ENCODE data around the gene COMMD1.
"Not testable (repeated sequence)": the region's sequence is repeated elsewhere in the genome, so short reads cannot be mapped to it uniquely, and the experiment has no call there.

COMMD1 gene

DNA sequence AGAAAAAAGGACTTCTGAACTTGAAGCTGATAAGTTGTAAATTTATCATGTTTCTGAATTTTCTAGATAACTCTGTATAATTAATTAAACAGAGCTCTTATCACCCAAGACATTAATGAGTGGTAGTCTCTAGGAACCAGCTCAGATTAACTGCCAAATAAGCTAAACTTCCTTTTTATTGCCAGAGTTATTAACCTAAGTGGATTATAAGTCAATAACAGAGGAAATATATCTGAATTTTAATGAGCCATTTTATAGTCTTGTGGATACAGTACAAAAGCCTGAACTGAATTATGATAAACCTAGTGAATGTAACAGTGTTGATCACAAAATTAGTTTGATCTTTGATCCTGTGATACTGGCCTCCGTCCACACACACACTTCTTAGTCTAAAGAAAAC lies 111.5 kb downstream of the COMMD1 start:
- no peak for DNase-seq

DNA sequence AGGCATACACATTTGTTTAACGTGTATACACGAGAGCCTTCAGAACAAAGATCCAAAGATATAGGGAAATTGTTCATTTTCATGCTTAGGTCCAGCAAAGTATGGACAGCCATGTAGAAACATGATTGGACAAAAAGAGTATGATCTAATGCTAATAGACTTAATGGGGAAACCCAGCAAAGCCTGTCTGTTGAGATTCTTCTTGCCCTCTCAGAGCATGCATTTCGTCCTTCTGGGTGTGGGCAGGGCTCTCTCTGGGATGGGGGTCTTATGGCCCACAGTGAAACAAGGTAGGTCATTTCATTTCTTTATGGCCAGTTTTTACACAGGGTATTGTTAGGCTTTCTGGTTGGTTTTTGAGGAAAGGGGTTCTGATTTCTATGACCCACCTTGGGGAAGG lies 124.4 kb downstream of the COMMD1 start:
- DNase-seq: no peak

DNA sequence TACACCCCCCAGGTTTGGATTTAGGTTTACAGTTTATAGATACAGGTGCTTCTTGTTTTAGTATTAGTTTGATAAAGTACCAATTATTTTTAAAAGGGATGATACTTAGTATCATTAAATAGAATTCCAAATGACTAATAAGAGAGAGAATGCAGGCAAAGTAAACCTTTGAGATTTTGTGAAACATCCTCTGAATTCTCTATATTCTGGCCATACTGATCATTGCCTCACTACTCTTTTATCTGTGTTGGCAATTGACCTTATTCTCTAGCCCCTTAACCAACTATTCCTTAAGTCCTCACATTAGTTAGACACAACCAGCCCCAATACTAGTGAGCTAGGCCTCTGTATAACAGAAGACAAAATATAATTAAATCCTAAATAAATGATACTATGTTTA lies 125.4 kb downstream of the COMMD1 start:
- no peak for DNase-seq

DNA sequence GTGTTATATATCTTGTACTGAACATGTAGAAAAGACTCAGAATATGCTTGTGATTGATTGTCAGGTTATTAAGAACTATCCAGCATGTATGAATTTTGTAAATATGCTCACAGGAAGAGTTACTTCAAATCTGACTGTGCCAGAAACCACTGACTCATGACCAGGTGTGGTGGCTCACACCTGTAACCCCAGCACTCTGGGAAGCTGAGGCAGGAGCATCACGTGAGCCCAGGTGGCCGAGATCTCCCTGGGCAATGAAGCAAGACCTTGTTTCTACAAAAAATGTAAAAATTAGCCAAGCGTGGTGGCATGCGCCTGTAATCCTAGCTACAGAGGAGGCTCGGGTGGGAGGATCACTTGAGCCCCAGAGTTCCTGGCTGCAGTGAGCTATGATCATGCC lies 126.6 kb downstream of the COMMD1 start:
- DNase-seq: no peak

DNA sequence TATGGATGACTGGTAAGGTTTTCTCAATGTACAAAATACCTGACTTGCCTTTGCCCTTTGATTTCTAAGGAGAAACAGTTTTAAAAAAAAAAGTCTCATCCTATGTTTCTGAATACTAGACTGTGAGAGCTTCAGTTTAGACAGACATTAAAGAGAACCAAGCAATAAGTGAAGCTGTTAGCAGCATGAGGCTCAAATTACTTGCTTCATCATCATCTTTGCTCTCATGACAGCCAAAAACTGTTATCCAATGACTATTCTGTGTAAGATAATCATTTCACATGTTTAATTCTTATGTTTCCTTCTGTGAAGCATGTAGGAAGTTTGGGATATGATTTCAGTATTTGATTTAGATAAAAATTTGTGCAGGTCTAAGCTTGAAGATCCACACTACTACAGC lies 129.2 kb downstream of the COMMD1 start:
- no peak for DNase-seq

DNA sequence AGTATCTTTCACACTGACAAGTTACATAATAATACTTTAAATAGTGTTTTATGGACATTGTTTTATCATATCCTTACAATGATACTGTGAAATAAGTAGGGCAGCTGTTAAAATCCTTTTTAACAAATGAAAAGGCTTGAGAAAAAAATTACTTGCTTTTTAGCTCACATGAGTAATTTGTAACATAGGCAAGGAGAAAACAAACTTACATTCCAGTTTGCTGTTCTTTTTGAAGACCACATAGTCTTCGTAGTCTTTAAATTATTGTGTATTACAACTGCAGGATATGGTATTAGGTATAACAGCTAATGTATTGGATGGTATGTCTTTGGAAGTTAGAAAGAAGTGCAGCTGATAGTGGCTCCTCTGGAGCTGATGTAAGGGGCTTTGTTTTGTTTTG lies 130.8 kb downstream of the COMMD1 start:
- no peak for DNase-seq

DNA sequence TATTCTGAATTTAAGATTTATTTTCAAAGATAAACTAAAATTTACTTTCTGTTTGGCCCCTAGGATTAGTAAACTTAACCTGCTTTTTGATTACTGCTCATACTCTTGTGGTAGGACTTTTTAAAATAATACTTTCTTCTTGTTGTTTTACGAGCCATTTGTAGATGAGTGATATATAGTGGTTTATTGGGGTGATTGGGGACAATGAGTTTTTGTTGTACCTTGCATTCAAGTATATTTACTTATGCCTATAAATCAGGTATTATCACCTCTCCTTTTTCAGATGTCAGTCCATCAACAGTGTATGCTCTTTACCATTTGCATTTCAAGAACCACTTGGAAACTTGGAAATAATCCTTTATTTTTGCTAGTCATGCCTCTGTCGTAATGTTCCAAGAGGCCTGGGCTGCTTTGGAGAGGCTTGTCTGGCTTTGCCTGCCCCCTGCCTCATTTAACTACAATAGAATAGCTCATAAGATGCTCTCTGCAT lies 131.3 kb downstream of the COMMD1 start:
- no peak for DNase-seq

DNA sequence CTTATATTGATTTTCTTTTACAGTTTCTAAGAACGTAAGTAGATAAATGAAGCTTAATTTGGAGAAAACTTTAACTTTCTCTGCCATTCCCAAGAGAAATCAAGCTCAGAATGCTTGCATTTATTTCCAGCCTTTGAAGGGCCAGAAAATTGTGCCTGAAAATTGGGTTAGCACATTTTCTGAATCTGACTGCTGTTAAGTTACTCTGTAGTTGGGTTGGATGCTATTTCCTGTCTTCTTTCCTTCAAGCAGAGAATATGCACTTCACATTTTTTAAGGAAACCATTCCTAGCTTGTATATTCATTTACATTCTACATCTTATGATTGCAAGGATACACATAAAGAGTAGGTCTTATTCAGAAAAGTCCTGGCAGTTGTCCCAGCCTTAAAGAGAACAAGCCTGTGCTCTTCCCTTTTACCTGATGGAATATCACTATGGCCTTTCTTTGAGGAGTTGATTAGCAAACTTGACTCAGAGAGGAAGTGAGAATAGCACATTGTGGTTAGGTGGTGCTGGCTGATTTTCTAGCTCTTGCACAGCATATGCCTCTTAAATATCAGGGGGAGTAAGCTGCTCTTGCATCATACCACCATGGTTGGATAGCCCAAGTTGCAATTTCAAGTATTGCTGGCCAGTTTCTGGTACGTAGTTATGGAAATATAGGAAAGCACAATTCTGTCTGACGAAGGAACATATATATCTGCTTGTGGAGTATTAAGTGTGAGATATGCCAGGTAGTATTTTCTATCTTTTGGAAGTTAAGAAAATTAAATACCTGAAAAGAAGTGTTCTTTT lies 133.7 kb downstream of the COMMD1 start:
- no peak for DNase-seq

DNA sequence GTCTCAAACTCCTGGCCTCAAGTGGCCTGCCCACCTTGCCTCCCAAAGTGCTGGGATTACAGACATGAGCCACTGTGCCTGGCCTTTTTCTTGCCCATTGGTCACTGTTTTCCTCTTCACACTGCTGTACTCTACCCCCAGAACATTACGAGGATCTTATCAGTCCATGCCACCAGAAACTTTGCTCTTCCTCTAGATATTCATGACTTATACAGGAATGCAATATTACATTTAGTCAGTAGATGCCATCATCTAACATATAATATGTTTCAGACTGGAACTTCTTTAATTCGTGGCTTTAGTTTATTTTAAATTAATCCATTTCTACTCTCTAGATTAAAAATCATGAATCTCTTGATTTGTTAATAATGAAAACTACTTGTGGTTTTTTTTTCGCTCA lies 135.5 kb downstream of the COMMD1 start:
- no peak for DNase-seq

DNA sequence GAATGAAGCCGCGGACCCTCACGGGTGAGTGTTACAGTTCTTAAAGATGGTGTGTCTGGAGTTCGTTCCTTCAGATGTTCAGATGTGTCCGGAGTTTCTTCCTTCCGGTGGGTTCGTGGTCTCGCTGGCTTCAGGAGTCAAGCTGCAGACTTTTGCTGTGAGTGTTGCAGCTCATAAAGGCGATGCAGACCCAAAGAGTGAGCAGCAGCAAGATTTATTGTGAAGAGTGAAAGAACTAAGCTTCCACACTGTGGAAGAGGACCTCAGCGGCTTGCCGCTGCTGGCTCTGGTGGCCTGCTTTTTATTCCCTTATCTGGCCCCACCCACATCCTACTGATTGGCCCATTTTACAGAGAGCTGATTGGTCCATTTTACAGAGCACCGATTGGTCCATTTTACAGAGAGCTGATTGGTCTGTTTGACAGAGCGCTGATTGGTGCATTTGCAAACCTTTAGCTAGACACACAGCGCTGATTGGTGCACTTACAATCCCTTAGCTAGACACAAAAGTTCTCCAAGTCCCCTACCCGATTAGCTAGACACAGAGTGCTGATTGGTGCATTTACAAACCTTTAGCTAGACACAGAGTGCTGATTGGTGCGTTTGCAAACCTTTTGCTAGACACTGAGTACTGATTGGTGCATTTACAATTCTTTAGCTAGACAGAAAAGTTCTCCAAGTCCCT lies 136.4 kb downstream of the COMMD1 start:
- DNase-seq: not testable (repeated sequence)

DNA sequence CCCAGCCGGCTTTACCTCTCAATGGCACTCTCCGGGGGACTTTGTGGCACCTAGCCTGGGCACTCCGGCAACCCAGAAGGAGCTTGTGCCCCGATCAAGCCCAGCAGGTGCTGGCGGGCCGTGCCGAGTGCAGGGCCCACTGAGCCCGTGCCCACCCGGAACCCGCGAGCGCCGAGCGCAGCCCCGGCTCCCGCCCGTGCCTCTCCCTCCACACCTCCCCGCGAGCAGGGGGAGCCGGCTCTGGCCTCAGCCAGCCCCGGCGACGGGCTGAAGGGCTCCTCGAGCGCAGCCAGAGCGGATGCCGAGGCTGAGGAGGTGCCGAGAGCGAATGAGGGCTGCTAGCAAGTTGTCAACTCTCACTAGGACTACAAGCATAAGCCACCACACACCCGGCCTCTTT lies 136.9 kb downstream of the COMMD1 start:
- DNase-seq: no peak

DNA sequence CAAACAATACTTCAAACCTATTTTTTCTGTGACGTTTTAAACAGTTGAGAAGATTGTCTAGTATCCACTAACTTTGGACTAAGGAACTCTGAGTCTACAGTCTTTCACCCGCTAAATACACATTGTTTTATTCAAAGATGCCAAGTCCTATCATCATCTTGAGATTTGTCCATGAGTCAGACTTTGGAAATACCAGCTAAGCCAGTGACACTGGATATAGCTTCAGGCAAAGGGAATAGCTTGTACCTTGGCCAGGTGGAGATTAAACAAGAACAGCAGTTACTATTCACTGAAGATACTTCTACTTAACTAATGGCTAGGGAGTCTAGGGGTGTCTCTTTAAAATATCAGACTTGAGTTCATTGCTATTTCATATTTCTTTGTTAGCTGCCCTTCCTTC lies 137.5 kb downstream of the COMMD1 start:
- DNase-seq: no peak

DNA sequence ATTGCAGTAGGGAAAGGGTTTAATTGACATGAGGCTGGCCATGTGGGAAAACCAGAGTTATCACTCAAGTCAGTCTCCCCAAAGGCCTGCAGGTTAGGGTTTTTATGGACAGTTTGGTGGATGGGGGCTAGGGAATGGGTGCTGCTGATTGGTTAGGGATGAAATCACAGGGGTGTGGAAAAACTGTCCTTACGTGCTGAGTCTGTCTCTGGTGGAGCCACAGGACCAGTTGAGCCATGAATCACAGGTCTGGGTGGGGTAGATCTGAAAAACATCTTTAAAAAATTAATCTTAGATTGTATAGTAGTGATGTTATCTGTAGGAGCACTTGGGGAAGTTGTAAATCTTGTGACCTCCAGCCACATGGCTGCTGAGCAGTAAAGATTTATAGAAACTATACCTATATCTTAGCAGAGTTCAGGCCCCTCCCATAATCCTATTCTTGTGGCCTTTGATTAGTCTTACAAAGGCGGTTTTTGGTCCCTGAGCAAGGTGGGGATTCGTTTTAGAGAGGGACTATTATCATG lies 139.6 kb downstream of the COMMD1 start:
- DNase-seq: no peak

DNA sequence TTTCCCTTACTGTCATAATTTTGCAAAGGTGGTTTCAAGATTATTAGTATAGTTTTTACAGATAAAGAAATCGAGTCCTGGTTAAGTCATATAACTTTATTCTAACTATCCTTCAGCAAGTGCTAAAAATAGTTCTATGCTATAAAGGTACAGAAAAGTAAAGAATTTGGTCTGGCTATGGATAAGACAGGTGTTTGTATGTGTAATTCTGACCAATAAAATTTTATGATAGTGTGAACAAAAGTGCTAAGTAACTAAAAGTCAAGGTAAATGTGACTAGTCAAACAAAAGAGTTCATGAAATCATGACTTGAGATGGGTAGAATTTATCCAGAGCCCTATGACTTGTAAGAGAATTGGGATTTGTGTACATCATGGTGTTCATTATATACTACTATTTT lies 140.7 kb downstream of the COMMD1 start:
- DNase-seq: no peak

DNA sequence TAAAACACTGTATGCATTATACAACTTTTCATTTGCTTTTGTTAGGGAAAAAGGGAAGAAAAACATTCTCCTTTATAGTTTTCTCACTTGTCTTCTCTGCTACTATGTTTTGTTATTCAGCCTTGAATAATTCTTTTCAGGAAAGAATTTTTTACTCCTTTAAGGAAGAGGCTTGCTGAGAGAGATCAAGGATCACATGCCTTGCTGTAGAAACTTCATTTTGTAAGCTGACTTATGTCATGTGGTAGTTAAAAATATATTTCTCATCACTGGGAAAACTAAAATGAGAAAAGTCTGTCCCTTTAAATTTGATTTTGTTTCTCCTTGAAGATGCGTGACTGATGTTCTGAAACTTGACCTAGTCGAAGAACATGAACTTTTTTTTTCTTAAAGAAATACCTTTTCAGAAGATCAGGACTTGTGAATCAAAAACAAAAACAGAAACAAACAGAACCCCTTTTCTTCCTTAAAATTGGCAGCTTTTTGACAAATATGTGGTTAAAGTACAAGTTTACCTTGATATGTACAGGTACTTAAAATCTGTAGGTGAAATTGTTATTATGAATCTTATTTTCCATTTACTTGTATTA lies 145.1 kb downstream of the COMMD1 start:
- DNase-seq: no peak

DNA sequence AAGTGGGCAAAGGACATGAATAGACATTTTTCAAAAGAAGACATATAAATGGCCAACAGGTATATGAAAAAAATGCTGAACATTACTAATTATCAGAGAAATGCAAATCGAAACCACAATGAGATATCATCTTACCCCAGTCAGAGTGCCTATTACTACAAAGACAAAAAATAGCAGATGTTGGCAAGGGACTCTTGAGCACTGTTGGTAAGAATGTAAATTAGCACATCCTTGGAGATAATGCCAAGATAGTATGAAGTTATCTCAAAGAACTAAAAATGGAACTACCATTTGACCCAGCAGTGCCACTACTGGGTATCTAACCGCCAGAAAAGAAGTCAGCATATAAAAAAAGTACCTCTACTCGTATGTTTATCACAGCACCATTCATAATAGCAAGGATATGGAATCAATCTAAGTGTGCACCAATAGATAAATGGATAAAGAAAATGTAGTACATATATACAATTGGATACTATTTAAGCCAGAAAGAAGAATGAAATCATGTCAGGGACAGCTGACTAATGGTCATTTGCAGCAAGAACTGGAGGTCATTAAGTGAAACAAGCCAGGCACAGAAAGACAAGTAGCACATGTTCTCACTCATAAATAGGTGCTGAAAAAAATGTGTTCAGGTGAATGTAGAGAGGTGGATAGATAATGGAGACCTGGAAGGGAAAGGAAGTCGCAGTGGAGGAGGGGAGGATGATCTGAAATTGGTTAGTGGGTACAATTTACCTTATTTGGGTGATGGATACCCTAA lies 148.7 kb downstream of the COMMD1 start:
- no peak for DNase-seq

DNA sequence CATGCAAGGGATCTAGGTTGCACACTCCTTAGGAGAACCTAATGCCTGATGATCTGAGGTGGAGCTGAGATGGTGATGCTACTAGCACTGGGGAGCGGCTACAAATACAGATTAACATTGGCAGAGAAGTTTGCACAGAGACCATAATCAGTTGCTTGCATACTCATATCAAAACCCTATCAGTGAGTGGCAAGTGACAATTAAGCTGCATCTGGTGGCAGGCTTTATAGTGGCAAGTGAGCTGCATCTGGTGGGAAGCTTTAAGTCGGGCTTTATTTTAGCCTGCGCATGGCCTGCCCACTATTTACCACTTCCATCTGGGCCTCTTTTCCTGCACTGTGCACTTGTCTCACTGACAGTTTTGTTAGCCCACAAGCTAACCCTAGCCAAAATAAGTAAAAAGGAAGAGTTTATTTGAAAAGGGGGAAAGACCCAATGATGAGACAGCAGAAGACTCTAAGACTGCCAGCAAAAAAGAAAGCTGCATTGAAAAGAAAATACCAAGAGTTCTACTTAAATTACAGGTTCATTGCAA lies 149.5 kb downstream of the COMMD1 start:
- DNase-seq: no peak

DNA sequence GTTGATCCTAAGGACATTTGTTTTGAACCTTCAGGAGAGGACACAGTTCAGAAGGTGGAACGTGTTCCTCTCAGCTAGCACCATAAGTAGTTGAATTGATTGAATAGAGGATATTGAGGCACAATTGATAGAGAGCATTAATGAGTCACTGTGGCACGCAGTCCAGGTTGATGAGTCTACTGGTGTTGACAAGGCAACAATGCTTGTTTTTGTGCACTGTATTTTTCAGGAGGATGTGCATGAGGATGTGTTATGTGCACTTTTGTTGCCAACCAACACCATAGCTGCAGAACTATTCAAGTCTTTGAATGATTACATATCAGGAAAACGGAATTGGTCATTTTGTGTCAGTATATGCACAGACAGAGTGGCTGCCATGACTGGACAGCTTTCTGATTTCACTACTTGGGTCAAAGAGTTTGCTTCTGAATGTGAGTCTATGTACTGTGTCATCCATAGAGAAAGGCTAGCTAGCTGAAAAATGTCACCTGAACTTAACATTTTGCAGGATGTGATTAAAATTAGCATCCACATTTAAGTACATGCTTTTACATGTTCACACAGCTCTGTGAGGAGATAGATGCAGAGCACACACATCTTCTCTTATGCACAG lies 150.4 kb downstream of the COMMD1 start:
- DNase-seq: no peak

DNA sequence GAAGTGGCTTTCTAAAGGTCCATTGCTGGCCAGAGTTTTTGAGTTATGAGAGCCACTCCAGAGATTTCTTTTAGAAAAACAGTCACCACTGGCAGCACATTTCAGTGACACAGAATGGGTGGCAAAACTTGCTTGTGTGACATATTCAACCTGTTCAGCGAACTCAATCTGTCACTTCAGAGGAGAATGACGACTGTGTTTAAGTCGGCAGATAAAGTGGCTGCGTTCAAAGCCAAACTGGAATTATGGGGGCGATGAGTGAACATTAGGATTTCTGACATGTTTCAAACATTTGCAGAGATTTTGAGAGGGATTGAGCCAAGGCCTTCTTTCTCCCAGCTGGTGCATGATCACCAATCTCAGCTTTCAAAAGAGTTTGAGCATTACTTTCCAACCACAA lies 150.9 kb downstream of the COMMD1 start:
- no peak for DNase-seq

DNA sequence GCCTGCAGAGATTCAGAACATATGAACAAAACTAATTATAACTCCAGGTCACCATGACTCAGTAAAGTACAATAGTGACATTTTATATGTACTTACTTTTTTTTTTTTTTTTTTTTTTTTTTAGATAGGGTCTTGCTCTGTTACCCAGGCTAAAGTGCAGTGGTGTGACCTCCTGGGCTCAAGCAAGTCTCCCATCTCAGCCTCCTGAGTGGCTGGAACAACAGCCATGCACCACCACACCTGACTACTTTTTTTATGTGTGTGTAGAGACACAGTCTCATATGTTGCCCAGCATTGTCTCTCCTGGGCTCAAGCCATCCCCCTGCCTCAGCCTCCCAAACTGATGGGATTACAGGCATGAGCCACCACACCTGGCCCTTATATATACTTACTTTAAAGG lies 159.8 kb downstream of the COMMD1 start:
- DNase-seq: no peak

DNA sequence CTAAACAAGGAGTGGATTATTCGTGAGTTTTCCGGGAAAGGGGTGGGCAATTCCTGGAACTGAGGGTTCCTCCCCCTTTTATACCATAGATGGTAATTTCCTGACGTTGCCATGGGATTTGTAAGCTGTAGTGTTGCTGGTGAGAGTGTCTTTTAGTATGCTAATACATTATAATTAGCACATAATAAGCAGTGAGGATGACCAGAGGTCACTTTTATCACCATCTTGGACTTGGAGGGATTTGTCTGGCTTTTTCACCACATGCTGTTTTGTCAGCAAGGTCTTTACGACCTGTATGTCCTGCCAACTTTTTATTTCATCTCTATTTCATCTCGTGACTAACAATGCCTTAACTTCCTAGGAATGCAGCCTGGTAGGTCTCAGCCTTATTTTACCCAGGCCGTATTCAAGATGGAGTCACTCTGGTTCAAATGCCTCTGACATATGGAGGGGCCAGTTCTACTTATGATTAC lies 165.7 kb downstream of the COMMD1 start:
- no peak for DNase-seq

Data from right kidney (tissue), 1 donor.